HG02885 (cell line): ENCODE measurements around the gene FTO.

ENCODE experiments used
- ATAC-seq: cut with Tn5 transposase; IDR thresholded peaks from one replicate; pipeline ENCODE4 v1.9.1; 2021; ENCODE audit warnings: mild to moderate bottlenecking; ENCODE audit not compliant: unreplicated experiment, poor library complexity

The FTO gene

DNA sequence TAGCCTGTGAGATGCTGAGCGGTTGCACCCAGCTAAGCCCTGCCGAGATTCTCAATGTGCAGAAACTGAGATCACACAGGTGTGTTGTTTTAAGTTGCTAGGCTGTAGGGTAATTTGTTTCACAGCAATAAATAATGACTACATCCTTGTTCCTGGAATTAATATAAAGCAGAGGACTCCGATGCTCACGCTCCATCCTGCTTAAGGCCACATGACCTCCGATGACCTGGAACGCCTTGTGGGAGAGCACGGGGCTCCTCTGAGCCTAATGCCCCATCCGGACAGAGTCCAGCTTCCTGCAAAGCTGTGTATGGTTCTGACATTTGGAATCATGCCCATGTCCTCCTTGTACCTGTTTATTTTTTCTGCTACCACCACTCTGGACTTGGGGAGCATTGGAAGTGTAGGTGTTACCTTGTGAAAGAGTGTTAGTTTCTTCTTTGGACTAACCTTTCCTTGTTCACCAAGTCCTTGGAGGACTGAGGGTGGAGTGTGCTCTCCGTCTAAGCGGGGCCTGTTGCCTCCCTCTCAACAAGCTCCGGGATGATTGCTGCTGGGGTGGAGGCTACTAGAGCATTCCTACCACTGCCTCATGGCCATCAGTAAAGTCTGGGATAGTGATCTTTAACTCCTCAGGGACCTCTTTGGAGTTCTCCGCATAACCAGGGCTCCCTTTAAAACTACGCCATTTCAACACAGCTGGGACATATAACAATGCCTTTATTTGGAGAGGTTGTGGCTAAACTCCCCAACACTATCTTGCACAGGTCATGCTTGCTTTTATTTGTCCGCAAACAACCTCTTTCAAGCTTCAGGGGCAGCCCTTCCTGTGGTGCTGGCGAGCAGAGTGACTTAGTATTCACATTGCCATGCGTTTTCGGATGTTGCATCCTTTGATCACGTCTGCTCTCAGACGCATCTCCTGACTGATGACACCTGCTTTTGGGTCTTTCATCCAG is 457.3 kb downstream of the FTO start:
- no peak for ATAC-seq

DNA sequence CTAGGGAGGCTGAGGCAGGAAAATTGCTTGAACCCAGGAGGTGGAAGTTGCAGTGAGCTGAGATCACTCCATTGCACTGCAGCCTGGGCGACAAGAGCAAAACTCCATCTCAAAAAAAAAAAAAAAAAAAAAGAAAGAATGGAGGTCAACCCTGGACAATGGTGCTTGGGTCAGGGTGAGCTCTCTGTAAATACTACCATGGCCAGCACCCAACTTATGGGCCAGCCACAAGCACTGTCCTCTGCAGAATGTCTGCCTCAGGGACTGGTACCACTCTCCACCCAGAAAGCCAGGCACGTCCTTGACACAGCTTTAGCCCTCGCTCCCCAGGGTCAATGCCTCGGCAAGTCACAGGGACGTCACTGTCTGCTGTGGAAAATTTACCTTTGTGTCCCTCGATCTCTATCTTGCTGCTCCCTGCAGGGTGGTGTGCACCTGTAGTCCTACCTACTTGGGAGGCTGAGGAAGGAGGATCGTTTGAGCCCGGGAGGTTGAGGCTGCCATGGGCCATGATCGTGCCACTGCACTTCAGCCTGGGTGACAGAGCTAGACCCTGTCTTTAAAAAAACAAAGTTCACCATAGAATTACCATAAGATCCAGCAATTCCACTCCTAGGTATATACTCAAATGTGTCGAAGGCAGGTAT is 459.4 kb downstream of the FTO start:
- ATAC-seq, result no peak

DNA sequence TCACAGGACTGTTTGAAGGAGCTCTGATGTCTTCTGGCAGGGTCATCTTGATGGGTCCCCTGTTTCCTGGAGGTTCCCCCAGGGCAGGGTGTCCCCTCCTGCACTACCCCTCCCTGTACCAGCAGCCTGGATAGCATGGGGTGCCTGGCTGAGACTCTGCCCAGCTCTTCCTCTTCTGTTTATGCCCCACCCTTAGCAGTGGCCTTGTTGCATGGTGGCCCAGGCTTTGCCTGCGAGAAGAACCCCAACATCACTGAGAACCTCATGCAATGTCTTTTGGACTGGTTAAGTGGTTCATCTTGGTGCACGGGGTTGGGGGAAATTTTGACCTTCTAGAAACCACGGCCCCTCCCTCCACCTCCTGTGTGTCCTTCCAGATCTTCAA is 460.8 kb downstream of the FTO start:
- ATAC-seq, result no peak

DNA sequence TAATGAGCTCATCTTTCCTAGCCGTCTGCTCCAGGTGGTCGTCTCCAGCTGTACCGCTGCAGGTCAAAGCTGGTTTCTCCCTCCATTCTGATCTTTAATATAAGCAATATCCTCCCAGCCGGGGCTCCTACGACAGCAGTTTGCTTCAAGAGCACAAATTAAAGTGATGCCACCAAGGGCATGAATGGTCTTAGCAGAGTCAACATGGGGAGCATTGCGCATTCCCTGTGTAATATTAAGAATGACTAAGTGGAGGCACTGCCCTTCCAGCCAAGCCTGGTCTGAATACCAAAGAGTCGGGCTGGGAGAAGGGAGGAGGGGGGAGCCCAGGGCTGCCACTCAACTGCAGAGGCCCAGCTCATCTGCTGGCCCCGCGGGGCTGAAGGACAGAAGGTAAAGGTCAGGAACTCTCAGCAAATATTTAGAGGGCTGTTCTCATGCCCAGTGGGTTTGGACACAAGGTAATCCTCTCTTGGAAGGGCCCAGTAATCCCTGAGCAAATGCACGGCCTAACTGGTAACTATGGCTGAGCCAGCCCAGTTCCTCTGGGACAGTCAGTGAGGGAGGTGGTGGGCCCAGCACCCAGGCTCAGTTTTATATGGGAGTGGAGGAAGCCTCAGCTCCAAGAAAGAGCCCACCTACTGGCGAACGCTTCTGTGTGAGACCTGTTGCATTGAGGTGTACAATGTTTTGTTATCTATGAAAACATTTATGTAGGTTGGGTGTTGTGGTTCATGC is 461.4 kb downstream of the FTO start:
- no peak for ATAC-seq

DNA sequence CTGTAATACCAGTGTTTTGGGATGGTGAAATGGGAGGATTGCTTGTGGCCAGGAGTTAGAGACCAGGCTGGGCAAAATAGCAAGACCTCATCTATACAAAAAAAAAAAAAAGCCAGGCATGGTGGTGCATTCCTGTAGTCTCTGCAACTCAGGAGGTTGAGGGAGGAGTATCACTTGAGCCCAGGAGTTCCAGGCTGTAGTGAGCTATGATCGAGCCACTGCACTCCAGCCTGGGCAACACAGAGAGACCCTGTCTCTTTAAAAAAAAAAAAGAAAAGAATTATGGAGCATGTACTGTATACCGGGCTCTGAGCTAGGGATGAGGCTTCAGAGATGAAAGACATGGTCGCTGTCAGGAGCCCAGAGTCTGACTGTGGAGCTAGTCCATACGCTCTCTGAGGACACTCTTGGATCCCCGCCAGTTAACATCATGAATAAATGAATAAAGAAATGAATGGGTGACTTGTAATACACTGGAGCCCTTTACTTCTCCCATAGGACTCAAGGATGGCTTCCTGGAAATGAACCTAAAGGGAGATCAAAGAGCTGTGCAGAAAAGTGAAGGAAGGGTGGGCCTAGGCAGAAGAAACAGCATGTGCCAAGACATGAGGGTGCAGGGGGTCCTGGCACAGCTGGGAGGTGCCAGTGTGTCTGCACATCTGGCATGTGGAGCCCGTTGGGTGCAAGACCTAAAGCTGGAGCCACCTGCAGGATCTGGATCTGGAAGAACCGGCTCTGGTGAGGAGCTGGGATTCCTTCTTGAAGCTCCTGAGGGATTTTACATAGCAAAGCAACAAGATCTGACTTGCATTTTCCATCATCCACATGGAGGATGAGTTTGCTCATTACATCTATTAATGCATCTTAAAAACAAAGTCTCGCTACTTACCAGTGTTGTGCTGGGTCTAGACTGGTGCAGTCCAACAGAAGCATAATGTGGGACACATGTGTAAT is 462.2 kb downstream of the FTO start:
- no peak for ATAC-seq

DNA sequence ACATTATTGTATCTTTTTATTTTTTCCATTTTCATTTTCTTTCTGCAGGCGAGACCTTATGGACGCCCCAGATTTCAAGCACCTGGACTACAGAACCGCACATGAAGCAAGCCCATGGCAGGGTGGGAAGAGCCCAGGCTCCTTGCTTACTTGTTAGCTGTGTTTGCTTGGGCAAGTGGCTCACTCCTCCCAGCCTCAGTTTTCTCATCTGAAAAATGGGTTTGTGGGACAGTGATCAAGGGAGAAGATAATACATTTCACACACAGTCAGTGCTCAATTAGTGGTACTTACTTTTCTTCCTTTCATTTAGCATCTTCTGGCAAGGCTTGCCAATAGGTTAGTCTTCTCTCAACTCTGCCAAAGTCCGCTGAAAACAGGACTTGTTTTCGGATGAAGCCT is 465.2 kb downstream of the FTO start:
- ATAC-seq, result no peak

DNA sequence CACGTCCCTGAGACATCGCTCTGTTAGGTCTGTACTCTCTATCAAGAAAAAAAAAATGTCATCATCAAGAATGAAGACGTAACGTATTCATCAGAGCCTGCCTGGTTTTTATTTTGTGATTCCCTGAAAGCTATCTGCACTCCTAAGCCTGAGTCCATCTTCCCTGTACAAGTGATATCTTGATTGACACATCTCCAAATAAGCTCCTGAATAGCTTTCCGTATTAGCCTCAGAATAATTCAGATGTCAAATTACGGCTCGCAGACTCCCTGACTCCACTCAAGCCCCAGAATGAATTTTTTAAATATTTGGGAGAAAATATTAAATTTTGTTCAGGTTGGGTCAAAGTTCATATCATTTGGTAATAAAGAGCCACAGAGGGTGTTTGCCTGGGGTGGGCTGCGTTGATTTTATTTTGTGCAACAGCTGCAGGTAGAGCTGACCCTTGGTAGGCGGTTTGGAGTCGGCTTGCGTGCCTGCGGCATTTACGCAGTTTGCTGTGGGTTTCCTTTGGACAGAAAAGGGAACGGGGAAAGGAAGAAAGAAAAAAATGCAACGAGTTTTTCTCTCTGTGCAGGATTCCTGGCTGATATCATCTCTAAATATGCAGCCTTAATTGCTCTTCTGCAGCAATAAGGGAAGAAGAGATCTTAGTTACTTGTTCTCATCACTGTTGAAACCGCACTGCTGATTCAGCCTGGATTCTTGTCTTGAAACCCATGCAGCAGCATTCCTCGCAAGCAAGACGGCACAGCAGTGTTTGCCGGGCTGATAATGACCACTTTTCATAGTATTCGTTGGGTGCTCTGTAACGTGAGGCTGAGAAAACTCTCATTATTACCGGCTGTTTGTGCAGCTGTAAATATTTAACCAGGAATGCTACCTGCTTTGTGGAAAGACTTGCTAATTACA is 467.9 kb downstream of the FTO start:
- no peak for ATAC-seq

DNA sequence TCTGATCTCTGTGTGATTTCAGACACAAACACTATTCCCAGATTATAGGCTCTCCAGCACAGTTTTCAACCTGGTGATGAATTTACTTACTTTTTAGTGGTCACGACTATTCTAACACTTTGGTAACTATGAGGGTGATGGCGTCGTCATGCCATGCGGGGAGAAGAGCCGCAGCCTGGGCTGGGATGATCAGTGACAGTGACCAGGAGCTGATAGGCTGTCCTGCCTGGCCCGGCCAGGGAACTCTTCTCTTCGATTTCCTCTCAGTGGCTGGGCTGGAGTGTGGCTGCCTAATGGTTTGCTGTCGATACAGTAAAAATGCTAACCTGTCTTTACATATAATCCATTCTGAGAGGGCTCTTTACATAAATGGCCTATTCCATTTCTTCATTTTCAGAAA is 469.5 kb downstream of the FTO start:
- no peak for ATAC-seq

DNA sequence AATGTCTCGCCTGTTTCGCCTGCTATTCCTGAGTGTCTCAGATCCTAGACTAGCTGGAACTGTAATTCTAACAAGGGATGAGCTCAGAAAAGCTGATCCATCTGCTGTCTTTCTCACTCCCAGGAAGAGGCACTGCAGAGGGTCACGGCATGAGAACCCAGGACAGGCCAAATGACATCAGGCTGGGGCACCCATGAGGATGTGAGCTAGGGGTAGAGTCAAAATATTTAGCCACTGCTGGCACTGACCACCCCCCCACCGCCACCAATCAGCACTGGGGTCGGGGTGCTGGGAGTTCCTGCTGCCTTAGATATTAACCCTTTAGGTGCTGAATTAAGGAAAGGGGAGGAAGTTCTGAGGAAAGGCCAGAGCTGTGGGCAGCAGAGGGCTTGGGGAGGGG is 470.2 kb downstream of the FTO start:
- no peak for ATAC-seq

DNA sequence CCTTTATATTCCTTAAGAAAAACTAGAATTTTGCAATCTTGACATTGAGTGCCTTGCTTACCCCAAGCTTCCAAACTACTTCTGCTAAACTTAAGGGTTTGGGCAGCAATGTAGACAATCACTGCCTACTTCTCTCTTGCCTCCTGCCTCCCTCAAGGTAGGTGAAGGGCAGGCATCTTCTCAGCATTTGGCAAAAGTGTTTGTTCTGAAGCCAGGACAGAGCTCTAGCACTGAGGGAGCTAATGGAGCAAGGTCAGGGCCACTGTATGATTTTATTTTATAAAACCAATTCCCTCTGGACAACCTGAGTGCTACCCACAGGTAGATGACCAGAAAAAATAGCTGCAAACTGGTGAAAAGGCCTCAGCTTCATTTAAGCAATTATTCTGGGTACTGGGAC is 470.8 kb downstream of the FTO start:
- no peak for ATAC-seq

DNA sequence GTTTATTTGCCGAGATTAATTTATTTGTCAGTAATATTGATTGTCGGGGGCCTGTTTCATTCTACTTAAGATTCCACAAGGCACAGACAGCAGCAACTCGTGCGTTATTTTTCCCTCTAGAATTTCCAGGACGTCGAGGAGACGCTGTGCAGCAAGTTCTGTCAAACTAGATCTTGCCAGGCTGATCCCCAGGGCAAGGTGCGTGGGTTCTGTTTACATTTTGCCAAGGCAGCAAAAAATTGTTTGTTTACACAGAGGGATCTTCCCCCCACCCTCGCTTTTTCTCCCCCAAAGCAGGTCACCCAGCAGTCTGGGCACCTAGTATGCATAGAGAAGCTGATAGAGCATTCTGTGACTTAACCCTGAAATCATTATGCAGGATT is 471.2 kb downstream of the FTO start:
- ATAC-seq, result no peak

DNA sequence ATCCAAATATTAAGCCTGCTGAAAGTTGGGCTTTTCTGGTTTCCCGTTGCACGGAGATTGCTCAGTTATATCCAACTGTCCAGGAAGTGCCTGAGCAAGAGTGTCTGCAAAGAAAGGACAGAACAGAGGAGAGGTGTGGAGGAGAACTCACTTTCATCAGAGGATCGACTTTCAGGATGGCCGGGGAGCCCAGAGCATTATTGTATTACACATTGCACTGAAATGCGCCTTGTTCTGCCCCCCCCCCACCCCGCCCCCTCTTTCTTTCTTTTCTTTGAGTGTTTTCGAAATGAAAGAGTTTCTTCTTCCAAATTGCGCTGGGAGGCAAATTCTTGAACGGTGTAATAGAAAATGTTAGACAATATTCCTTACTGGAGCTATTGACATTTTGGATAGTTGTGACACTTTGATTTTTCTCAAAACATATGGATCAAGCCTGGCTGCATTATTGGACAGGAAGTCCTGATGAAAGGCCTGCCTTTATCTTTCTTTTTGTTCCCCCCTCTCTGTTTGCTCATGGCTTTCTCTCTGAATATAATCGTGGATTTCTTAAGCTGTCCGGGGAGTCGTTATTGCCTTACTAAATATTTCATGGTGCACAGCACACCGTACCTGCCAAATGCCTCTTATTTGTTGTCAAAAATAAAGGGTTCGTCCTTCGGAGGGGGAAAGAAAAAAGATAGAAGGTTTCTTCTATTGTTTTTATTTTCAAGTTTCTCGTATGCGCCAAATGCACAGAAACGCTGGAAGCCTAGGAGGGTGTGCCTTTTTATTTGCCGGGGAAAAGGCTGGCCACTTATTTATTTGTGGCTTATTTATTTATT is 471.8 kb downstream of the FTO start:
- ATAC-seq, result no peak

DNA sequence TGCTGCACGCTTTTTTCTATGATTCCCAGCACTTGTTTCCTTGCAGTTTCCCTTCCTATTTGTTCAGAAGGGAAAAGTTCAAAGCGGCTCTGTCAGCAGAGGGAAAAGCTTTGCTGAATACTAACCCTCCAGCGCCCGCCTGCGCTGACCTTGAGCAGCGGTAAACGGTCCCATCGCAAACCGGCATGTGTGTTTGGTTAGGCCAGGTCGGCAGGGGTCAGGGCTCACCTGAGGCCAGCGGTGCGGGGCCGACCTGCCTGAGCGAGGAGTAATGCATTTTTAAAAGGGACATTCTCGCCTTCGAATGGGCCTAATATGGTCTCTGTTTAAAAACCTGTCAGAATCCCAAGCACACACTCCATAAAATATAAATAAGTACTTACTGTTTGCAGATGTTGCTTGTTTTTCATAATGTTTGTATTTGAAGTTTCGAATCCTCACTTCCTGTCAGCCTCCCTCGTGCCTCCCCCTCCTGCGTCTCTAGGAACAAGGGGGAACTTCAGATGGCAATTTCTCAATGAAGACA is 472.5 kb downstream of the FTO start:
- ATAC-seq, result no peak

DNA sequence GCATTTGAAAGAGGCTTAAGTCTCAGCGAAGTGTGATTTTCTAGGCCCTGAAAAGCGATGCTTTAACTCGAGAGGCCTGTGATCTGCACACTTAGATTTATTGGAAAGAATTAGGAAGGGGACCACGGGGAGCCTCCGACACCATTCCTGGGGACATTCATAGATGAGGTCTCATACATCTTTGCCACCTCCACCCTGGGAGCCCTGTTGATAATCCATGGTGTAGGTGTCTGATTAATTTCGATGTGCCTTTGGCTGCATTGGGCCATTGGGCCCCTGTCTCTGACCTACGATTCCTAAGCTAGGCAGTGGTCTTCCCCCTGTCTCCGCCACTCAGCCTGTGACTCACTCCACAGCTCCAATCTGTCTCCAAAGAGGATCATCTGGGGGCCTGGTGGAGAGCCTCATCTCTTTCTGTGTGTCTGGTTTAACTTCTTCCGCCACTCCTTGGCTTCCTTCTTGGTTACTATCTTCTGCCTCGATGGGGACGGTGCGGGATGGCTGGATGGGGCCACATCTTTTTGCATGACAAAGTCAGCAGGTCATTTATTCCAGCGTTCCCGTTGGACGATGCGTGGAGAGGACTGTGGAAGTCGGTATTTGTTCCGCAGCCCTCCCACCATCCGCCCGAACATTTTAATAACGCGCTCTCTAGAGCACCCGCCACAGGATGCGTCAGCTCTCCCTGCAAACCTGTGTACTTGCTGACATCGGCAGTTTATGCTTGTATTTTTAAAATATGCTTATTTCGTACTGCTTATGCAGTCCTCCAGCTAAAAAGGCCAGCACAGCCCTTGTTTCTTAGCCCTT is 473.3 kb downstream of the FTO start:
- no peak for ATAC-seq

DNA sequence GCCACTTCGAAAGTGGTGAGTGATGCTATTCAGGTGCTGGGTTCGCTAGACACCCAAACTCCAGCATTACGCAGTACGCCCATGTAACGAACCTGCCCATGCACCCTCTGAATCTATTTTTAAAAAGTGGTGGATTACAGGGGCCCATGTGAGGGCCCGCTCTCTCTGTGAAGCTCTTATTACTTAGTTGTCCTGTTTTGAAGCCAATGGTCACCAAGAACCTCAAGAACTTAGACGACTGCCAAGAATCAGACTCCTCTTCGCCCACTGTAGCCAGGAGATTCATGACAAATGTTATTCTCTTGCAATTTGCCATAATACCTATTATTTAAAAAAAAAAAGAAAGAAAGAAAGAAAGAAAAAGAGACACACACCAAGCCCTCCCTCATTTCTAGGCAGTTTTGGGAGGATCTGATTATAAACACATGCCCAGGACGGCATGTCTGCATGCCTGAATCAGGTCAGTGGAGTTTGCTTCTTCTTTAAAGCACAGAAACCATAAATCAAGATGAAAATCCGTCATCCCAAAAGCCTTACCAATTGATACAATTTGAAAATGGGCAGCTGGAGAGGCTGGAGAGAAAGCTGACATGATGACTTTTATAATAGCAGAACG is 474.0 kb downstream of the FTO start:
- no peak for ATAC-seq

DNA sequence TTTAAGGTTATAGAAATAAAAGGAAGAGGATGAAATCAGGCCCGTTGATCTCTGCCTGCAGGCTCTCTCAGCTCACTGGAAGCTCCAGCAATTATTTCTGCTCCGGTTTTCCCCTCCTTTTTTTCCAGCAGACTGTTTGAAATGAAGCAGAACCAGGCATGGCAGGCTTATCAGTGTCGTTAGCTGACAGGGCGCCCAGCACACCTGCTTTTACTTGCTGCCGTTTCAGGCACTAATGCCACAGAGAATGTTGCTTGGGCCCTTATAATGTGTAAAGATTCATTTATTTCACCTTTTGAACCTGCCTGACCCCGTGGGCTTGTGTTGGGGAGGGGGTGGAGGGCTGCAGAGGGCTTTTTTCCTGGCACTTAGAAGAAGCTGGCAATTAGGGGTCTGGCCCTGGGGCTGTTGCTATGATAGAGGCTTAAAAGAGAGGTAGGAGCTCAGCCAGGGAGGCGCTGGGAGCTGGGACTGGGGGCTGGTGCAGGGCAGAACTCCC is 474.6 kb downstream of the FTO start:
- ATAC-seq, result no peak
